ENCODE results near the gene GPR137B.

The GPR137B gene

GRCh38 chr1:236204656-236205055 lies 62.3 kb downstream of the GPR137B start:
- DNase-seq: no peak

- no peak for DNase-seq
Measured at GRCh38 chr1:236206548-236206947, 64.2 kb downstream of the GPR137B start.

- no peak for DNase-seq
Measured at GRCh38 chr1:236207121-236207520, 64.8 kb downstream of the GPR137B start.

- no peak for DNase-seq
Measured at GRCh38 chr1:236207569-236207968, 65.2 kb downstream of the GPR137B start.

GRCh38 chr1:236209185-236209584 lies 66.8 kb downstream of the GPR137B start:
- no peak for DNase-seq

GRCh38 chr1:236209713-236210112 lies 67.4 kb downstream of the GPR137B start:
- no peak for DNase-seq

GRCh38 chr1:236211815-236212214 lies 69.5 kb downstream of the GPR137B start:
- DNase-seq: no peak

GRCh38 chr1:236213534-236213933 lies 71.2 kb downstream of the GPR137B start:
- no peak for DNase-seq

GRCh38 chr1:236214761-236215160 lies 72.4 kb downstream of the GPR137B start:
- DNase-seq: no peak

GRCh38 chr1:236220473-236220872 lies 78.1 kb downstream of the GPR137B start:
- DNase-seq: no peak

GRCh38 chr1:236222632-236223031 lies 80.3 kb downstream of the GPR137B start:
- DNase-seq: no peak

GRCh38 chr1:236228411-236228810 lies 86.1 kb downstream of the GPR137B start:
- DNase-seq: no peak

GRCh38 chr1:236235116-236235515 lies 92.8 kb downstream of the GPR137B start:
- DNase-seq: no peak

GRCh38 chr1:236239092-236239585 lies 96.8 kb downstream of the GPR137B start:
- no peak for DNase-seq

- no peak for DNase-seq
Measured at GRCh38 chr1:236240675-236241074, 98.3 kb downstream of the GPR137B start.

GRCh38 chr1:236242568-236242967 lies 100.2 kb downstream of the GPR137B start:
- DNase-seq: no peak

- DNase-seq: no peak
Measured at GRCh38 chr1:236247286-236247685, 104.9 kb downstream of the GPR137B start.

- no peak for DNase-seq
Measured at GRCh38 chr1:236251587-236251986, 109.2 kb downstream of the GPR137B start.

- no peak for DNase-seq
Measured at GRCh38 chr1:236253119-236253518, 110.8 kb downstream of the GPR137B start.

- DNase-seq: no peak
Measured at GRCh38 chr1:236253918-236254637, 111.7 kb downstream of the GPR137B start.

GRCh38 chr1:236257216-236257615 lies 114.9 kb downstream of the GPR137B start:
- no peak for DNase-seq

- DNase-seq: no peak
Measured at GRCh38 chr1:236258114-236258622, 115.8 kb downstream of the GPR137B start.
